NCI-H82 treated with DMSO at 0.1 percent for 48 hours (cell line): Measurements from ENCODE around the gene SSU72.

Experiments
- DNase-seq: peaks from one replicate; lab custom pipeline; 2025; ENCODE audit not compliant: unreplicated experiment; lab: John Stamatoyannopoulos, UW

Gene SSU72

DNA sequence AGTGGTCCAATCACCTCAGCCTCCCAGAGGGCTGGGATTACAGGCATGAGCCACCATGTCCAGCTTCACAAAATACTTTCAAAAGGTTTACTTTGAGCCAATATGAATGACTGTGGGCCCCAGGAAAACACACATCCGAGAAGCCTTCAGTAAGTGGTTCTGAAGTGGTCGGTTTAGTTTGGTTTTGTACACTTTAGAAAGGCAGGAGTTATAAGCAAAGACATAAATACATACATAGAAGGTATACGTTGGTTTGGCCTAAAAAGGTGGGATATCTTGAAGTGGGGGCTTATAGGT is 37.4 kb upstream of the SSU72 start:
- DNase-seq = no peak

DNA sequence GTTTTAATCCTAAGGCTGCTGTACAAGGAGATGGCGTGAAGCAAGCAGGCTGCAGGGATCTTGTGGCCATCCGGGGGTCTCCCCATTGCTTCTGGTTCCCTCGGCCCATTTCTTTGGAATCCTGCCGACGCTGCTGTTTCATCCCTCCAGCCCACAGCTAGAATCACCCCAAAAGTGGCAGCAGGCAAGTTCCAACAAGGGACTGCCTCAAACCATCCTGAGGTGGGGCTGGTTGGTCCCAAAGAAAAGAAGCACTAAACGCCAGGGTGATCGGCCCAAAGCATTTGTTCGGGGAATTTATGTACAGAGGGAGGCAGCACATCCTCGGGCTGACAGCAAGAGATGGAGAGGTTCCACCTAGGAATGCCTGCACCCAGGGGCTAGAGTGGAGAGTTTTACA is 36.1 kb upstream of the SSU72 start:
- DNase-seq = no peak

DNA sequence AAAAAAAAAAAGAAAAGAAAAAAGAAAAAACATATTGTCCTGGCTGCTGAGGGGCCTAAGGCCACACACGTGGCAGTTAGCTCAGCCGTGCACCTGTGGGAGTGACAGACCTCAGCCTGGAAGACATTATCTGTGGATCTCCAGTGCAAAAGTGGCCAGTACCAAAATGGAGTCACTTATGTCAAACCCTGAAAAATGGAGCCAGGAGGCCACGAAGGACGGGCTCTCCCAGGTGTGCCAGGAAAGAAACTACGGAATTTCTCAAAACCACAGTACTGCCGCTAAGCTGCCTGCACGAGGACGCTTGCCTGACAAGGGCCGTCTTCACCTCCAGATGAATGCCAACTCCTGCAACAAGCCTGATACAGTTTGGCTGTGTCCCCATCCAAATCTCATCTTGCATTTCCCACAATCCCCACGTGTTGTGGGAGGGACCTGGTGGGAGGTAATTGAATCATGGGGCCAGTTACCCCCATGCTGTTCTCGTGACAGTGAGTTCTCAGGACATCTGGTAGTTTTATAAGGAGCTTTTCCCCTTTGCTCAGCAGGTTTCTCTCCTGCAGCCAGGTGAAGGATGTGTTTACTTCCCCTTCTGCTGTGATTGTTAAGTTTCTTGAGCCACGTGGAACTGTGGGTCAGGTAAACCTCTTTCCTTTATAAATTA is 35.3 kb upstream of the SSU72 start:
- DNase-seq = peak; percentile 62

DNA sequence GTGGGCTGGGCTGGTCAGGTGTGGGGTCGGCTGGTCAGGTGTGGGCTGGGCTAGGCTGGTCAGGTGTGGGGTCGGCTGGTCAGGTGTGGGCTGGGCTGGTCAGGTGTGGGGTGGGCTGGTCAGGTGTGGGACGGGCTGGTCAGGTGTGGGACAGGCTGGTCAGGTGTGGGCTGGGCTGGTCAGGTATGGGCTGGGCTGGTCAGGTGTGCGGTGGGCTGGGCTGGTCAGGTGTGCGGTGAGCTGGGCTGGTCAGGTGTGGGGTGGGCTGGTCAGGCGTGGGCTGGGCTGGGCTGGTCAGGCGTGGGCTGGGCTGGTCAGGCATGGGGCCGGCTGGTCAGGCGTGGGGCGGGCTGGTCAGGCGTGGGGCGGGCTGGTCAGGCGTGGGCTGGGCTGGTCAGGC is 31.6 kb upstream of the SSU72 start:
- DNase-seq = no peak

DNA sequence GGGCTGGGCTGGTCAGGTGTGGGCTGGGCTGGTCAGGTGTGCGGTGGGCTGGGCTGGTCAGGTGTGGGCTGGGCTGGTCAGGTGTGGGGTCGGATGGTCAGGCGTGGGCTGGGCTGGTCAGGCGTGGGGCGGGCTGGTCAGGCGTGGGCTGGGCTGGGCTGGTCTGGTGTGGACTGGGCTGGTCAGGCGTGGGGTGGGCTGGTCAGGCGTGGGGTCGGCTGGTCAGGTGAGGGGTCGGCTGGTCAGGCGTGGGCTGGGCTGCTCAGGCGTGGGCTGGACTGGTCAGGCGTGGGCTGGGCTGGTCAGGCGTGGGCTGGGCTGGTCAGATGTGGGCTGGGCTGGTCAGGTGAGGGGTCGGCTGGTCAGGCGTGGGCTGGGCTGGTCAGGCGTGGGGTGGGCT is 31.1 kb upstream of the SSU72 start:
- DNase-seq = no peak

DNA sequence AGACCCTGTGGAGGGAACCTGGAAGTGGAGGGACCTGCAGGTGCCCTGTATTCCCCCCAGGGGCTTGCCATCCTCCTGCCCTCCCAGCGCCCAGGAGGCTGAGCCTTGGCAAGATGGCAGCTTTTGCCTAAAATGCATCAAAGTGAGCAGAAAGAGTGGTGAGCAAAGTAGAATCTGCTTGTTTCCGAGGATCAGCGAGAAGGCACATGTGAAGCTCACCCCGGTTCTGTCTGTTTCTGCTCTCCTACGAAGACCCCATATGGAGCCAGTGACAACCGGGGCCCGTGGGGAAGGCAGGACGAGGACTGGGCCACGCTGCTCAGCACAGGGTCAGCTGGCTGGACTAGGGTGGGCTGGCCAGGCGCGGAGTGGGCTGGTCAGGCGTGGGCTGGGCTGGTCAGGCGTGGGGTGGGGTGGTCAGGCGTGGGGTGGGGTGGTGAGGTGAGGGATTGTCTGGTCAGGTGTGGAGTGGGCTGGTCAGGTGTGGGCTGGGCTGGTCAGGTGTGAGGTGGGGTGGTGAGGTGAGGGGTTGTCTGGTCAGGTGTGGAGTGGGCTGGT is 30.4 kb upstream of the SSU72 start:
- no peak for DNase-seq

DNA sequence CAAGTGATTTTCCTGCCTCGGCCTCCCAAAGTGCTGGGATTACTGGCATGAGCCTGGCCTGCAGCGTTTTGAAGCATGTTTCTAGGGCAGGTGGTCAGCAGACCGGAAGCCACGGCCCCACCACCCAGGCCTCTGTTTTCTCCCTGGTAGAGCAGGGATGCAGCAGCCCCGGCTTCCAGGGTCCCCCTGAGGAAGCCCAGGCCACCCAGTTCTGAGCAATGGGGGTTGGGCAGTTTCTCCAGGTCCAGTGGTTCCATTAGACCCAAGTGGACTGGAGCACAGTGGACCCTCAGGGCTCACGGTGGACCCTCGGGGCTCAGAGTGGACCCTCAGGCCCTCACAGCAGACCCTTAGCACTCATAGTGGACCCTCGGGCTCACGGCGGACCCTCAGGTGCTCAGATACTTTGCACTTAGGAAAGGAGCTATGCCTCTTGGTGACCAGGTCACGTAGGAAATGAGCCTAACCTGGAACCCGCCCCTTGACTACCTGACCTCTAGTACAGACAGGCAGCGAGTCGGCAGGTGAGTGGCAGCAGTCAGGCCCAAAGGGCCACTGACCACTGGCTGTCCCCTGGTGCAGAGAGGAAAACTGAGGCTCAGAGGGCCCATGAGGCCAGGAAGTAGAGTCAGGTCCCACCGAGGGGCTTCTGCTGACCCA is 29.8 kb upstream of the SSU72 start:
- DNase-seq = no peak

DNA sequence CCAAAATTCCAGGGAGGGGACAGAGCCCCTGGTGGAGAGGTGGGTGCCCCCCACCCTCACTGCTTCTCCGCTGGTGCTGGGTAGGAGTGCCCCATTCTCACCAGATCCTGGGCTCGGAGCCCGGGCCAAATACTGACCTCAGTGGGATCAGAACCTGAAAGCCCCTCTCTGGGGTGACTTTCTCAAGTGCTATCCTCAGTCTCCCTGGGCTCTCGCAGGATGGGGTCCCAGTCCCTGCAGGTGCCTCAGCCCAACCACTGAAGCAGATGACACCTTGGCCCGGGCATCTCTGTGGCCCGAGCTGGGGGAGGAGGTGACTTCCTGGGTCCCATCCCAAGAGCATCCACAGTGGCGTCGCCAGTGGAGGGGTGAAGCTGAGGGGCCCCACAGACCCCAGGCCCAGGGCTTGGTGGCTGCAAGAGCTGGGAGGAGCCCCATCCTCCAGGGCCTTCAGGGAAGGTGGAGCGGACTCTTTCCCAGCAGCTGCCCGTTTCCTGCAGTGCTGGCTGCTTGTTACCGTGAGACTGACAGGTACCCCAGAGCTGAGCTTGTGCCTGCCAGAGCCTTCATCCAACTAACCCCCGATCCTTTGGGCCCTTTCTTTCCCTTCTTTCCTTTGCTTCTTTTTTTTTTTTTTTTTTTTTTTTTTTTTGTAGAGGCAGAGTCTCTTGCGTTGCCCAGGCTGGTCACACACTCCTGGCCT is 29.2 kb upstream of the SSU72 start:
- DNase-seq = no peak

DNA sequence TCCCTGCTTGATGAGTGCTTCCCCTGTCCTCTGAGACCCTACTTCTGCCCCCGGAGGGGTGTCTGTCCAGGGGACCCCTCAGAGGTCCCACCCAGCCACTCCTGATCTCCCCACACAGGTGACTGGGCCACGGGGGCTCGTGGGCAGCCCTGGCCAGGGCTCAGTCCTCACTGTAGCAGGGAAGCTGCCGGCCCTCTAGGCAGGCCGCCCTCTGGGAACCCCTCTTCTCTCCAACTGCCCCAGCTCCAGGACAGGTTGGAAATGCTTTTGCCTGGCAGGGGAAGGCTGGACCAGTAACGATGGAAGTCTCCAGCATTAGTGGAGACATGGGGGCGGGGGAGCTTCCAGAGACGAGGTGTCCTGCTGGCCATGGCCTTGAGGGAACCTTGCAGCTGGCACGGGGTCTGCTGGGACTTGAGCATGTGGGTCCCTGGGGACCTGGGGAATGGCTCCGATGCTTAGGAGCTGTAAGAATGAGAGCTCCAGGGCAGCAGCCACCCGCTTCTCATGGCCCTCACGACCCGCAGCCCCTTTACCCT is 28.4 kb upstream of the SSU72 start:
- DNase-seq = peak; percentile 43

DNA sequence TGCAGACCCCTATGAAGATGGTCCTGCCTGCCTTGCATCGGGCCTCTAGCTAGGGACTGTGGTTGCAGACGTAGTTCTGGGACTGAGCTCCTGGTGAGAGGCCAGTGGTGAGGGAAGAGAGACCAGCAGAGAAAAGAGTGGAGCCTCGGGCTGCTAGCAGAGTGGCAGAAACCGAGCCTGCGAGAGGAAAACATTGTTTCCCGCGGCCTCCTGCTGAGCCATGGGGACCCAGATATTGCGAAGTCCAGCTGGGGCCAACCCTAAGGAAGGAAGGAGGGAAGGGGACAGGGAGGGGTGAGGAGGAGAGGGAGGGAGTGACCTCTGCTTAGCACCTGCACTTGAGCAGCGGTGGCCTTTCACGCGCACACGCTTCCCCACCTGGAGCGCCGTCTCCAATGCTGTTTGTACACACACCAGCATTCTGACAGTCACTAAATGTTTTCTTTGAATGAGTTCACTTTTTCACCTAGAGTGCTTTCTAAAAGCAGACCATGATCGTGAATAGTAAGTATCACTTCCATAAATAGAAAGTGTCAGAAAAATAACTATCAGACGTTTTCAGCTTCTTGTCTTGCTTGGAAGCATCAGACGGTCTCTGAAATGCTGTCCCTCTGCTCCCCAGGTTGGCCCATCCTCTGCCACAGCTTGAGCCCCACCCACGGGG is 27.8 kb upstream of the SSU72 start:
- DNase-seq = no peak

DNA sequence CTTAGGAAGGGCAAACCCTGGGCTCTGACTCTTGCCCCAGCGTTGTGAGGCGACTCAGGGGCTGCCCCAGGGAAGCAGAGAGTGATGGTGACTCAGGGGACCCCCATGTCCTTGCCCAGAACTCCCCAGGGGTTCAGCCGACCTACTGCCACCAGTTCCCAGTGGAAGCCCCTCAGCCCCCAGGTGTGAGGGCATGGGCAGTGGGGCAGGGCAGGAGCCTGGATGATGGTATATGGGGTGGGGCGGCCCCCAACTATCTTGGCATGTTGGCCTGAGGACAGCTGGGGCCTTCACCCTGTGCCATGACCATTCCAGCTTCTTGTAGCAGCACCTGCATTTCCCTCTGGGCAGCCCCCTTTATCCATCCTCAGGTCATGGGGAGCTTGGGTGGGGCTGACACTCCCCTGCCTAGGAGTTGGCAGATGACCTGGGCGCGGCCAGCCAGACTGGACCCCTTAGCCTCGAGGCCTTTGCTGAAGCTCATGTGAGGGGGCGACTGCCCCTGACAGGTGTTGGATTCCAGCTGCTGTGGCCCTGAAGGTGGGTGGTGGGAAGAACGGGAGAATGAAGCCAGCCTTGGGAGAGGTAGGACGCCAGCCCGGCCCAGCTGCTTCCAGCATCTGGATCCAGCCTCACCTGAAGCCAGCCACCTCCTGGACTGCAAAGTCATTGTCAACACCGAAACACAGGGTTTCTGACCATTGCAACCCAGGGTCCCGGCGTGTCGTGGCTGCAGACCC is 27.1 kb upstream of the SSU72 start:
- no peak for DNase-seq

DNA sequence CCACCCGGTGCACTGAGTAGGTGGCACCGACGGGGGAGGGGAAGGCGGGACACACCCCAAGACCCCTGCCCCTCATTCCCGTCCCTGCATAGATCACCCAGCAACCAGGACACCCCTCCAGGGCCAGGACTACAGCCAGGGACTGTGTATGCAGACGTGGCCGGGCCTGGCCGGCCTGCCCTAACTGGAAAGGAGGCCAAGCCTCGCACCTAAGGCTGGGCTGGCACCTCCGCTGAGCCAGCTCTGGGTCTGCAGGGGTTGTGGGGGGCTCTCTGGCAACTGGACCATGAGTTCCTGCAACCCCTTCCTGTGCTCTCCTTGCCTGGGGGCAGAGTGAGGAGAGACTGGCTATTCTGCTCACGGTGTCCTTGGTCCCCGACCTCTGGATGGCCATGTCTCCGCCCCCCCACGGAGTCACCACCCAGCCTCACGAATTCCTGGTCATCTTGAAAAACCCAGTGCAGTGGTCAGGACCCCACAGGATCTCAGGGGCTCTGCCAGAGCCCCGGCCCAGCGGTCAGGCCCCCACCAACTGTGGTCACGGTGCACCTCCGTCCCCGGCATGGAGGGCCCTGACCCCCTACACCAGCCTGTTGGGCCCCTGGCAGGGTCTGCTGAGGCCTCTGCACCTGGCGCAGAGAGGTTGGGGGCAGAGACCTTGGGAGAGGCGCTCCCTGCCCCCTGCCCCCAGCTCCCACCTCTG is 26.3 kb upstream of the SSU72 start:
- no peak for DNase-seq

DNA sequence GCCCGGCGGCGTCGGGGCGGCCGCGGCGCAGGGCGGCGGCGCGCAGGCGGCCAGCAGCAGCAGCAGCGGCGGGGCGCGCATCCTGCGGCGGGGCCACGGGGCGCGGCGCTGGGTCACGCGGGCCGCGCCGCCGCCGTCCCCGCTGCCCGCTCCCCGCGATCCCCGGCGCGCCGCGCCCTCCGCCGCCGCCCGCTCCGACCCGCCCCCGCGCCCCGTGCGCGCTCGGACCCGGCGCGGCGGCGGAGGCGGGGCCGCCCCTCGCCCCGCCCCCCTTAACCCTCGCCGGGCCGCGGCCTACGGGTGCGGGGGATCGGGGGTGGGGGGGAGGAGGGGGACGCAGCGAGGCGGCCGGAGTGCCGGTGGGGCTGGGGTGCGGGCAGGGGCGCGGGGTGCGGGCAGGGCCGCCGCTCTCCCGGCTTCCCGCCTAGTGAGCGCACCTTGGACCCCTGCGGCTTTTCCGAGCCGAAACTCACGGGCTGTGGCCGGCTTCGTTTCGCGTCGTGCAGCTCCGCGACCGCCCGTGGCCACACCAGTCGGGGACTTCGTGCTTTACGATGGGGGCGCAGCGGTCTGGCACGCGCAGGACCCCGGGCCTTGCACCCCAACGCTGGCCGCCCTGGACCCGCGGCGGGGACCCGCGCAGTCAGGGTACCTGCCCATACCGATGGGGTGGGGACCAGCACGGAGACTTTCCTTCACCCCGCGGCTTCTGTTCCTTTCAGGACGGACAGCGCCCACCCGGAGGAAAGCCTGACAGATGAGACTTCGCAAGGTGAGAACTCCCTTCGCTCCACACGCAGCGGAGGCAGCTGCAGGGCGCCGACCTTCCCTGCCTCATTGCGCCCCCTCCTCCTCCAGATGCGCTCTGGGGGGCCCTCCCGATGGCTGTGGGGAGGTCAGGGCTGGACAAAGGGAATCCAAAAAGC is 25.5 kb upstream of the SSU72 start, which contains the start of gene FNDC10:
TSS of gene FNDC10 (minus strand) at position 201 of the 926 bp plus-strand sequence. CDS start at position 81, 120 bp downstream.
- no peak for DNase-seq

DNA sequence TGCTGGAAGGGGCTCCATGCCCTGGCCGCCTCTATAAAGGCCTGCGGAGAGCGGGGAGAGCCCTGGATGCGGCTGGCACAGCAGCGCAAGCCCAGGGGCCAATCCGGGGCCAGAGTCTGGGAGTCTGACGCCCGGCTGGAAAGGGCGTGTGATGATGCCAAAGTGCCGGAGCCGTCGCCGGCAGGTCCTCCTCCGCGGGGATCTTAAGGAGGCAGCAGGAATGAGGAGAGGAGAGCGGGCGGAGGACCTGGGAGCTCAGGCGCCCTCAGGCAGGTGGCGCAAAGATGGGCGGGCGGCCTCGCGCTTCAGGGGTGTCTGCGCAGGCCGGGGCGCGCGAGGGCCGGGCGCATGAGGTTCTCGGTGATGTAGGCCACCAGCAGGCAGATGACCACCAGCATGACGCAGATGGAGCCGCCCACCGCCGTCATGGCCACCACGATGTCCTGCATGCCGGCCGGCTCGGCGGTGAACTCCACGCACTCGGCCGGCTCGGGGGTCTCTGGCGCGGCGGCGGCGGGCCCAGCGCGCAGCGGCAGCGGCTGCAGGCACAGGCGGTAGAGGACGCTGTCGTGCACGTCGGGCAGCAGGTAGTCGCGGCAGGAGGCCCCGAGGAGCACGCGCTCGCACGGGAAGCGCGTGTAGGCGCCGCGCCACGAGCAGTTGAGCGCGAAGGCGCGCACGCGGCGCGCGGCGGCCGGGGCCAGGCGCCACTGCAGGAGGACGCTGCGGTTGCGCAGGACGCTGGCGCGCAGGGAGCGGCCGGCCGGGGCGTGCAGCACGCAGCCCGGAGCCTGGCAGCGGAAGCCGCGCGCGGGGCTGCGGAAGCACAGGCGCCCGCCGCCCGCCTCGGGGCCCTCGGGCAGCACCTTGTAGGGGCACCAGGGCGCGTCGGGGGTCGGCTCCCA is 24.6 kb upstream of the SSU72 start:
- no peak for DNase-seq

DNA sequence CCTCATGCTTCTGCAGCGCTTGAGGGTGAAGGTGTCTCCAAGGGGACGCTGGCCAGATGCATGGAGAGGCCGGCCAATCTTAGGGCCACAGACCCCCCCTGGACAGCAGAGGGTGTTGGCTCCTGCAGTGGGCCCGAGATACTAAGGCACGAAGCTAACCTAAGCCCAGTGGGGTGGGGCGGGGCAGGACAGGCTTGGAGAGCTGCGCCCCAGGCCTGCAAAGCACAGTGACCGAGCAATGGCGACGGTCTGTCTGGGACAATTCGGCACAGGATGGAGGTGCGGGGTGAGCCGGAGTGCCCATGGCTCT is 24.0 kb upstream of the SSU72 start:
- no peak for DNase-seq

DNA sequence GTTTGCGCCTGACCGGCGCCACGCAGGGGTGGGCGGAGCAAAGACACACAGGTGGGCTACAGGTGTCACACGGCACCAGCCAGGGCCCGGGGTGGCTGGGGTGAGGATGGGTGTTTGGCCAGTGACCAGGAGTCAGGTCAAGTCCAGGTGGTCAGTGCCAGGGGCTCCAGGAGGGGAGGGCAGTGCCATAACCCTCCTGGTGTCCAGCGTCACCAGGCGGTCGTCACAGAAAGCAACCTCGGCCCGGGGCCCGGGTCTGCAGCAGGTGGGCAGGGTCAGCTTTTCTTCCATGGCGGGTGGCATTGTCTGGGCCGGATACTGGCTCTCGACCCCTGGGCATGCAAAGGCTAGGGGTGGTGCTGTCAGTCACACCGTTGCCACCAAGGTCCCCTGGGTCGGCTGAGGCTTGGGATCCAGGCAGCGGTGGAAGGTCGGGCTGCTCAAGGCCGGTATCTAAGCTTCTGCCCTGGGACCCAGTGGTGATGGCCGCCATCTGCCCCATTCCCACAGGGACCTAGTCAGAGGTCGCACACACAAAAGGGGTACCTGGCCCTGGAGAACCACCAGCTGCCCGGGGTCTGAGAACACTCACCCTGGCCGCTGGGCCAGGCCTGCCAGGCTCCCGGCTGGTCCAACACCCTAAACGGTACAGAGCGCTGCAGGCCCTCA is 23.5 kb upstream of the SSU72 start:
- DNase-seq = no peak

DNA sequence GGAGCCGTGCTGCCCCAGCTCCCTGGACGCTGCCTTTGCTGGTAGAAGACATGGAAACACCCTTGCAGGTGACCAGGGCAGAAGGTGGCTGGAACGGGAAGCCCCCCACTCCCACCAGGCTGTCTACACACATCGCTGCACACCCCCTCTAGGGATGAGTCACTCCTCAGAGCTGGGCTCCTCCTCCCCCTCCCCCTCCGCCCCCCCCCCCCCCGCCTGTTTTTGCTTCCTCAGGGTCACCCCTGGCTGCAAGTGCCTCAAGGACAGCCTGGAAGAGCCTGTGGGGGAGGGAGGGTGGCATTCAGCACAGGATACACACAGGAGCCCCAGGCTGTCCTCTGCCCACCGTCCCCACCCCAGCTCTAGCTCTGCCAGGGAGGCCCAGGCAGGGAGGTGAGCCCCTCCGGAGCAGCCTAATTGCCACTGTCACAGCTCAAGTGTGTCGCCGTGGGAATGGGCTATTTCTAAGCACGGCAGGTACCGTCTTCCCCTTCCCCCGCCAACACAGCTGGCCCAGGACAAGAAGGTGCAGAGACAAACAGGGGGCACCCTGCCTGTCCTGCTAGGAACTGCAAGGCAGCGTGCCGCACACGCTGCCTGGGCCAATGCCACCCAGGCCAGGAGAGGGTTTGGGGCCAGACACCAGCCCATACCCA is 22.7 kb upstream of the SSU72 start:
- DNase-seq = no peak
